PFSK-1 (cell line): ENCODE results near the gene CABLES1.

Source experiments
- POLR2AphosphoS5 ChIP-seq: IDR thresholded peaks from 2 replicates; pipeline ENCODE4 v1.6.1; 2012; ENCODE audit warnings: low read depth, mild to moderate bottlenecking, control low read depth, low read length, moderate library complexity
- SIN3A ChIP-seq: IDR thresholded peaks from 2 replicates; pipeline ENCODE4 v1.6.1; 2012; ENCODE audit warnings: mild to moderate bottlenecking, low read length, moderate library complexity, borderline replicate concordance; ENCODE audit not compliant: insufficient read depth
- TF ChIP-seq, protein P1 (sequence below), 2 experiments: IDR thresholded peaks; 2 replicates each; pipeline versions ENCODE4 v1.6.1 to v1.8.0; 2011 to 2012; ENCODE audit warnings: low read depth in 2 of 2, low read length in 2 of 2, control low read depth in 1 of 2, inconsistent platforms in 1 of 2, mild to moderate bottlenecking in 1 of 2, moderate library complexity in 1 of 2; ENCODE audit not compliant: insufficient read depth in 1 of 2

DNA sequence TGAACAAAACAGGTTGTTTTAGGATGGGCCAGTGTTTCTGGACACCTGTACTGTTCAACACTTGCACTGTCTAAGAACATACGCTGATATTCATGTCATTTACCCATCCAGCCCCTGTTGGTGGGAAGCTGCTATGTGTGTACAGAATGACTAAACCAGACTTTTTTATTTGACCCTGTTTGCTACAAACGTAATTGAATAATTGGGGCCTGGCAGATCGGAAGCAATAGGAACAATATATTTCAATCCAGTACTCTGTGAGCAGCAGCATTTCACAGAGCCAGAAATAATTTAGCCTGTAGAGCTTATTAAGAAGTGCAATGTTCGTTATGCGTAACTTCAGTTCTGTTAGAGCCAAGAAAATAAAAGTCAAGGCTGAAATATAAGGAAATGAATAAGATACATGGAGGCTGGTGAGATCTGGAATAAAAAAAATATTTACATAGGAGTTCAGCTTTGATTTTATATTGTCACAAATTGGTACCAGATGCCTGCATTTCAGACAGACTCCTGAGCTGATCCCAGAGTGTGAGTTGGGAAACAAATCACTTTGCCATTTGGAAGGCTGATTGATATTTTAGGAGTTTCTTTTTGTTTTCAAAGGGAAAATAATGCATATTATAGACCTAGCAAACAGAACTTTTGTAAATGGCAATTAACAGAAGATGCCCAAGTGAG is 19.7 kb downstream of the CABLES1 start:
- no peak for TF ChIP-seq SIN3A
- no peak for TF ChIP-seq POLR2AphosphoS5
- TF ChIP-seq, protein P1, sequence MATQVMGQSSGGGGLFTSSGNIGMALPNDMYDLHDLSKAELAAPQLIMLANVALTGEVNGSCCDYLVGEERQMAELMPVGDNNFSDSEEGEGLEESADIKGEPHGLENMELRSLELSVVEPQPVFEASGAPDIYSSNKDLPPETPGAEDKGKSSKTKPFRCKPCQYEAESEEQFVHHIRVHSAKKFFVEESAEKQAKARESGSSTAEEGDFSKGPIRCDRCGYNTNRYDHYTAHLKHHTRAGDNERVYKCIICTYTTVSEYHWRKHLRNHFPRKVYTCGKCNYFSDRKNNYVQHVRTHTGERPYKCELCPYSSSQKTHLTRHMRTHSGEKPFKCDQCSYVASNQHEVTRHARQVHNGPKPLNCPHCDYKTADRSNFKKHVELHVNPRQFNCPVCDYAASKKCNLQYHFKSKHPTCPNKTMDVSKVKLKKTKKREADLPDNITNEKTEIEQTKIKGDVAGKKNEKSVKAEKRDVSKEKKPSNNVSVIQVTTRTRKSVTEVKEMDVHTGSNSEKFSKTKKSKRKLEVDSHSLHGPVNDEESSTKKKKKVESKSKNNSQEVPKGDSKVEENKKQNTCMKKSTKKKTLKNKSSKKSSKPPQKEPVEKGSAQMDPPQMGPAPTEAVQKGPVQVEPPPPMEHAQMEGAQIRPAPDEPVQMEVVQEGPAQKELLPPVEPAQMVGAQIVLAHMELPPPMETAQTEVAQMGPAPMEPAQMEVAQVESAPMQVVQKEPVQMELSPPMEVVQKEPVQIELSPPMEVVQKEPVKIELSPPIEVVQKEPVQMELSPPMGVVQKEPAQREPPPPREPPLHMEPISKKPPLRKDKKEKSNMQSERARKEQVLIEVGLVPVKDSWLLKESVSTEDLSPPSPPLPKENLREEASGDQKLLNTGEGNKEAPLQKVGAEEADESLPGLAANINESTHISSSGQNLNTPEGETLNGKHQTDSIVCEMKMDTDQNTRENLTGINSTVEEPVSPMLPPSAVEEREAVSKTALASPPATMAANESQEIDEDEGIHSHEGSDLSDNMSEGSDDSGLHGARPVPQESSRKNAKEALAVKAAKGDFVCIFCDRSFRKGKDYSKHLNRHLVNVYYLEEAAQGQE (IDR thresholded peaks at IDR 0.05; ENCODE audit: insufficient read depth in 1 of 2, low read depth in 2 of 2, low read length in 2 of 2) = no peak
